ENCODE results near the gene BOK. TPM values are rescaled to one million over a fixed set of nuclear protein-coding genes. Genes with fewer than 3 reads are reported as not detected.

The BOK gene
- total and polyA plus RNA-seq, 2 donors (not counting 3 experiments of a cell fraction or from before 2014, with no cell fraction given), result 76.0 to 95.5 TPM

DNA sequence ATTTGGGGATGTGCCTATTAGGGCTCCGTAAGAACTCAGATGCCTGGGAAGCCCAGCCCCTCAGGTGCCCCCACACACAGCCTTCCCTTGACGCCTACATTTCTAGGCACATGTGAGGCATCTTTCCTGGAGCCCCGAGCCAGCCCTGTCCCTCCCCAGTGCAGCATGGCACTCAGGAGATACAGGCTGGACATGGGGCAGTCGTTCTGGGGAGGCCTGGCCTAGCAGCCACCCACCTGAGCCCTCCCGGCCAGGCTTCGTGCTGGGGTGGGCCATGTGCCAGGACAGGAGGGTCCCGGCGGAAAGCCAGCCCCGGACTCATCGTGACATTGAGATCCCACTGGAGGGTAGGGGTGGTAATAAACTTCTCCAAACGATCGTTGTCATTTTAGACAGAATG is 15.2 kb downstream of the BOK start:
- H4K20me1 ChIP-seq (replicated peaks; ENCODE audit: control insufficient read depth, extremely low read depth, insufficient read depth, low read length), result no peaks in the 10 kb centered on the region
- no peak for FAIRE-seq
- BruUV-seq (replicated peaks), result TSS peak; percentile 12
- intact Hi-C loops (cut with micrococcal nuclease) (no loop called here), dilution Hi-C loops (cut with MboI; ENCODE audit: extremely low pct_ligation_motif_present, low sequenced_read_pairs) (no loop called here)
- H3K9ac ChIP-seq (replicated peaks; ENCODE audit: extremely low read depth, insufficient read depth, low read length), result no peak overlapping the region
- peaks cover 4% of the 10 kb centered on the region for H3K79me2 ChIP-seq (ENCODE audit: control insufficient read depth, insufficient read depth, low read length)
- H3K9me1 ChIP-seq (replicated peaks; ENCODE audit: control insufficient read depth, extremely low read depth, insufficient read depth, low read length), result no peaks in the 10 kb centered on the region
- no peaks in the 10 kb centered on the region for H3K9me3 ChIP-seq (replicated peaks; ENCODE audit: control insufficient read depth, insufficient read depth, low read length)
- H3K4me3 ChIP-seq (replicated peaks in 1 of 3; ENCODE audit: insufficient read depth in 1 of 3, low read depth in 1 of 3, low read length in 3 of 3), result no peak overlapping the region
- DNase-seq (ENCODE audit: low read depth, low spot score), result no peak
- TF ChIP-seq MYC (IDR thresholded peaks at IDR 0.05; ENCODE audit: low read depth, low read length) (no peak), POLR2AphosphoS5 (IDR thresholded peaks at IDR 0.05; ENCODE audit: insufficient read depth, low read depth, low read length) (no peak), GATA2 (IDR thresholded peaks at IDR 0.05; ENCODE audit: insufficient read depth, insufficient read length, low read depth, low read length) (no peak), JUN (IDR thresholded peaks at IDR 0.05; ENCODE audit: borderline replicate concordance, insufficient read depth, insufficient read length, low read depth) (no peak), EZH2 (IDR thresholded peaks at IDR 0.05; ENCODE audit: borderline replicate concordance, low read depth, low read length, severe bottlenecking) (no peak), POLR2A (IDR thresholded peaks at IDR 0.05; ENCODE audit: low read depth, low read length) (no peak), FOS (IDR thresholded peaks at IDR 0.05; ENCODE audit: borderline replicate concordance, insufficient read depth, low read length) (no peak)
- TF ChIP-seq, protein P1, sequence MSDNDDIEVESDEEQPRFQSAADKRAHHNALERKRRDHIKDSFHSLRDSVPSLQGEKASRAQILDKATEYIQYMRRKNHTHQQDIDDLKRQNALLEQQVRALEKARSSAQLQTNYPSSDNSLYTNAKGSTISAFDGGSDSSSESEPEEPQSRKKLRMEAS (IDR thresholded peaks at IDR 0.05; ENCODE audit: insufficient read depth, insufficient read length), result no peak
- TF ChIP-seq, protein P2, sequence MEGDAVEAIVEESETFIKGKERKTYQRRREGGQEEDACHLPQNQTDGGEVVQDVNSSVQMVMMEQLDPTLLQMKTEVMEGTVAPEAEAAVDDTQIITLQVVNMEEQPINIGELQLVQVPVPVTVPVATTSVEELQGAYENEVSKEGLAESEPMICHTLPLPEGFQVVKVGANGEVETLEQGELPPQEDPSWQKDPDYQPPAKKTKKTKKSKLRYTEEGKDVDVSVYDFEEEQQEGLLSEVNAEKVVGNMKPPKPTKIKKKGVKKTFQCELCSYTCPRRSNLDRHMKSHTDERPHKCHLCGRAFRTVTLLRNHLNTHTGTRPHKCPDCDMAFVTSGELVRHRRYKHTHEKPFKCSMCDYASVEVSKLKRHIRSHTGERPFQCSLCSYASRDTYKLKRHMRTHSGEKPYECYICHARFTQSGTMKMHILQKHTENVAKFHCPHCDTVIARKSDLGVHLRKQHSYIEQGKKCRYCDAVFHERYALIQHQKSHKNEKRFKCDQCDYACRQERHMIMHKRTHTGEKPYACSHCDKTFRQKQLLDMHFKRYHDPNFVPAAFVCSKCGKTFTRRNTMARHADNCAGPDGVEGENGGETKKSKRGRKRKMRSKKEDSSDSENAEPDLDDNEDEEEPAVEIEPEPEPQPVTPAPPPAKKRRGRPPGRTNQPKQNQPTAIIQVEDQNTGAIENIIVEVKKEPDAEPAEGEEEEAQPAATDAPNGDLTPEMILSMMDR (IDR thresholded peaks at IDR 0.05; ENCODE audit: extremely low read depth in 1 of 2, insufficient read depth in 1 of 2, low read depth in 1 of 2, low read length in 2 of 2), result no peak
- H3K27me3 ChIP-seq (ENCODE audit: control insufficient read depth in 2 of 2, insufficient read depth in 2 of 2, low read length in 2 of 2), result no peaks in the 10 kb centered on the region
- no peak overlapping the region for H3K4me2 ChIP-seq (ENCODE audit: insufficient read depth, low read length)
- H3K27ac ChIP-seq (ENCODE audit: insufficient read depth, low read depth, low read length), result no peak overlapping the region
- no peaks in the 10 kb centered on the region for H3K4me1 ChIP-seq (ENCODE audit: control insufficient read depth, extremely low read depth, insufficient read depth, low read length)
- POLR2A ChIA-PET, result no interaction called here
- H3K36me3 ChIP-seq (ENCODE audit: control insufficient read depth in 2 of 2, extremely low read depth in 1 of 2, insufficient read depth in 2 of 2, low read length in 2 of 2), result peaks cover 3 to 25% of the 10 kb centered on the region in 2 experiments
- no peak overlapping the region for H2AFZ ChIP-seq (ENCODE audit: low read depth, low read length)
- CTCF ChIA-PET, result interaction anchor here (1.7 to 2.0 kb wide), 2 partner anchors 15 to 67 kb away, joined by 4 read pairs; no protein-coding TSS in a partner anchor
